IPS-NIHi11 (cell line): ENCODE data around the gene ATP6V1F.
A peak's percentile ranks its signal among the peaks of the same experiment; 100 is the strongest.

ENCODE experiments used
- DNase-seq: peaks from one replicate; pipeline ENCODE4 v3.0.0; 2012; ENCODE audit warnings: mixed read lengths, low spot score

ATP6V1F gene

DNA sequence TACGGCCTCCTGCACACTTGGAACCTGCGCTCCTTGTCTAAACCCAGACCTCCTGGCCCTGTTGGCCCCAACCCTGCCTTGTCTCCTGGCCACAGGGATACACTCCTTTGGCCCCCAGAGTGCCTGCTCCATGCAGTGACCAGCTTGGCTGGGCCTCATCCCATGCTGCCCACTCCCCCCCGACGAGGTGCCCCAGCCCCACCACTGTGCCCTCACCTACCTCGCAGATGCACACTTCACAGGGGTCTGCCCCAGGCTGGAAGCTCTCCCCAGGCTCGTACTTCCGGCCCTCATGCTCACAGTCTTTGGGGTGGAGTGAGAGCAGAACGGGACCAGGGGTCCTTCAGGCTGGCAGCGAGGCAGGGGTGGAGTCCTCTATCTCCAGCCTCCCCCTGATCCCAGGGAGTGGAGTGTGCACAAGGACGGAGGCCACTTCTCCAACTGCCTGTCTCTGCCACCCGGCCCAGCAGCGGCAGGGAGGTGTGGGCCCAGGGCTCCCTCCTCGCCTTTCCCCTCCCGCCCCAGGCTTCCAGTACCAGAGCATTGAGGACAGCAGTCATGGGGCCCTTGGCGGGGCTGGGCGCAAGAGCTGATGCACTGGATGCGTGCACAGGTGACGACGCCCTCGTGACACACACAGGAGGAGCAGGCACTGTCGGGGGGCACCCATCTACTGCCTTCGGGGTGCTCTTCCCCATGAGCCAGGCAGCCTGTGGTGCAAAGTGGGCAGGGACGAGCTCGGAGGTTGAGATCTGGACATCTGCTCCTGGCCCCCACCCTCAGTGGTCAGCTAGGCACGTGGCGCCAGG is 22.1 kb downstream of the ATP6V1F start:
- DNase-seq, result no peak

DNA sequence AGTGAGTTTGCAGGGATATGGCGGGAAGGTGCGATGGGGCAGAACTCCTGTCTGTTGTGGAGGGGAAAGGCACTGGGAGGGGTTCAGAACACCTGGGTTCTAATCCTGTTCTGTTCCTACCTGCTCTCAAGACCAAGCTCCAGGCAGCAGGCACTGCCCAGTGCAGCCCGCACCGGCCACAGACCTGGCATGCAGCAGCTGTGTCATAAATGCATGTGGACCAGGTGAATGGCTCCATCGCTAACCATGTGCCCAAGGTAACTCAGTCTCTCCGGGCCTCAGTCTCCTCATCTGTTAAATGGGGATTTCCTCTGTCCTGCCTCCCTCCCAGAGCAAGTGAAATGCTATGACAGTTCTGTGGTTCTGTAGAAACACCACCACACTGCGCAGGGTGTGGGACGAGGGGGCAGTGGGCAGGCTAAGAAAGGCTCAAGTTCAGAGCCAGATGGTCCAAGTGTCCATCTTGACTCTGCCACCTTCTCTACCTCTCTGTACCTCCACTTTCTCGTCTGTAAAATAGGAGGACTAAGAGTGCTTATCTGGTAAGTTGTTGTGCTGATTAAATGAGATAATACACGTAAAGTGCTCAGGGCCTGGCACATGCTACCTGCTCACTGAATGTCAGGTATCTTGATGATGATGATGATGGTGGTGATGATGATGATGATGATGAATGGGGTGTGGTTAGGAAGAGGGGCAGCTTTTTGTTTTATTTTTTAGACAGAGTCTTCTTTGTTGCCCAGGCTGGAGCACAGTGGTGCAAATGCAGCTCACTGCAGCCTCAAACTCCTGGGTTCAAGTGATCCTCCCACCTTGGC is 22.9 kb downstream of the ATP6V1F start:
- DNase-seq, result no peak

DNA sequence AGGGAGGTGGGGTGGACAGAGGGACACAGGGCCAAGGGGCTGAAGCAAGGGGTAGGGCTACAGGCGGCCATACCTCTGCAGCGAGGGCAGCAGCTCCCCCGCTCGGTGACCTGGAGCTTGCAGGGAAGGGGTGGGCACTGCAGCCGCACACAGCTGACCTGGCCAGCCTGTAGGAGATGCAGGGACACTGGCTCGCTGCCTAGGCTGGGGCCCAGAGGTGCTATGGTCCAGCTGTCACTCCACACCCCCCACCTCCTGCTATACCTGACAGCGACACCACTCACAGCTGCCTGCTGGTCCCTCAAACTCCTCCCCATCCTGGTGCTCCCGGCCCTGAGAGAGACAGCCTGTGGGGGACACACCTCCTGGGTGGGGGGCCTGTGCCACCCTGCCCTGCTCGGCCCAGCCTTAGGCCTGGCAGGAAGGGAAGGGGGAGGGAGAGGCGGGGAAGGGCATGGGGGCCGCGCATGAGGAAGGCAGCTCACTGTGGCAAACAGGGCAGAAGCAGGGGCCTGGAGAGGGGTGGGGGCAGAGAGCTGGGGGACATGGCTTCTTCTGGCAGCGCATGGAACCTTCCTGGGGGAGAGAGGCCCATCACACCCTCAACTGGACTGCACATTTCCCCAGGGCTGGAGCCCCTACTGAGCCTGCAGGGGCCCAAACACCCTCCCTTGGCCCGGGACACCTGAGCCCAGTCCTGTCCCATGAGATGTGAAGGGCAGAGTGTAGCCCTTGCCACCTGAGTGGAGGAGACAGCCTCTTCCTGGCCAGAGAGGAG is 23.9 kb downstream of the ATP6V1F start:
- no peak for DNase-seq

DNA sequence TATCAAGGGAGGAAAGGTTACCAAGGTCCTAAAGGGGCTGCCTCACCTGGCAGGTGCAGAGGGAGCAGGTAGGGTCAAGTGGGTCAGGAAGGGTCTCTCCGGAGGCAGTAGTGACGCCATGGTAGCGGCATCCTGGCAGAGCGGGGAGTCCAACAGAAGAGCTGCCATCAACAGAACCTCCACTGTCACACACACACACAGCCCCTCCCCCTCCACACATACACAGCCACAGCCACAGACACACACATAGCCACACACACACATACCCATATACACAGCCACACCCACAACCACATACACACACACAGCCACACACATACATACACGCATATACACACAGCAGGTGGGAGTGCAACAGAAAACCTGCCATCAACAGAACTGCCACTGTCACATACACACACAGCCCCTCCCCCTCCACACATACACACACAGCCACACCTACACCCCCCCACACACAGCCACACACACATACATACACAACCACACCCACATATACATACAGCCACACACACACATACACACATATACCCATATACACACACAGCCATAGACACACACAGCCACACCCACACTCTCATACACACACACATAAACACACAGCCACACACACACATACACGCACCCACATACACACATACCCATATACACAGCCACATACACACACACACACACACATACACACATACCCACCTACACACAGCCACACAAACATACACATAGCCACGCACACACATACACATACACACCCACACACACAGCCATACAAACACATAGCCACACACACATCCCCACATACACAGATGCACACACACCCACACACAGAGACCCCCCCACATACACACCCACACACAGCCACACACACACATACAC is 24.7 kb downstream of the ATP6V1F start:
- no peak for DNase-seq

- DNase-seq, result no peak
Measured at GRCh38 chr7:128888039-128888755, 25.5 kb downstream of the ATP6V1F start.

DNA sequence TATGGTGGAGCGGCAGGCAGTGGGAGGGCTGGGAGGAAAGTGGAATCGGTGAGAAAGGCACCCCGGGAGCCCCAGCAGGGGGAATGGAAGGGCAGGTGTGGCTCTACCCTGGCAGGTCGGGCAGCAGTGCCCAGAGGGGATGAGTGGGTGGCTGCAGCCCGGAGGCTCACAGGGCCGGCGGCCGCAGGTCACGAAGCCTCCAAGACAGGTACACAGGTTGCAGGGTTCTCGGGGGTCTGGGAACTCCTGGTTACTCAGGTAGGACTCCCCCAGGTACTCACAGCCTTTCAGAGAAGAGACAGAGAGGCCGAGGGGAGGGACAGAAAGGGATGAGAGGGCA is 26.1 kb downstream of the ATP6V1F start:
- DNase-seq, result no peak

GRCh38 chr7:128889121-128889520 is 26.5 kb downstream of the ATP6V1F start:
- DNase-seq, result no peak

GRCh38 chr7:128890306-128891109 is 27.9 kb downstream of the ATP6V1F start:
- peak; percentile 74 for DNase-seq

GRCh38 chr7:128891110-128891941 is 28.7 kb downstream of the ATP6V1F start:
- peak; percentile 75 for DNase-seq

DNA sequence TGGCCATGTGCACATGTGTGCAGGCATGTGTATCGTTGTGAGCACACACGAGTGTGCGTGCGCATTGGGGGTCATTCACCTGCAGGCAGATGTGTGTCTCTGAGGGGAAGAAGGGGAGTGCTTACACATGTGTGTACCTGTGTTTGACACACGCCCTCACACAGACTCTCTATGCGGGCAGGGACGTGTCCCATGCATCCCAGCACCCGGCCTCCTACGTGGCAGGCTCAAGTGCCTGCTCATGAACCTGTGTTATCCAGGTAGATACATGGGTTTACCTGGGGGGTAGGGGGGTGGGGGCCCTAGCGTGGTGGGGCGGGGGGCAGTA is 29.2 kb downstream of the ATP6V1F start:
- DNase-seq, result no peak

DNA sequence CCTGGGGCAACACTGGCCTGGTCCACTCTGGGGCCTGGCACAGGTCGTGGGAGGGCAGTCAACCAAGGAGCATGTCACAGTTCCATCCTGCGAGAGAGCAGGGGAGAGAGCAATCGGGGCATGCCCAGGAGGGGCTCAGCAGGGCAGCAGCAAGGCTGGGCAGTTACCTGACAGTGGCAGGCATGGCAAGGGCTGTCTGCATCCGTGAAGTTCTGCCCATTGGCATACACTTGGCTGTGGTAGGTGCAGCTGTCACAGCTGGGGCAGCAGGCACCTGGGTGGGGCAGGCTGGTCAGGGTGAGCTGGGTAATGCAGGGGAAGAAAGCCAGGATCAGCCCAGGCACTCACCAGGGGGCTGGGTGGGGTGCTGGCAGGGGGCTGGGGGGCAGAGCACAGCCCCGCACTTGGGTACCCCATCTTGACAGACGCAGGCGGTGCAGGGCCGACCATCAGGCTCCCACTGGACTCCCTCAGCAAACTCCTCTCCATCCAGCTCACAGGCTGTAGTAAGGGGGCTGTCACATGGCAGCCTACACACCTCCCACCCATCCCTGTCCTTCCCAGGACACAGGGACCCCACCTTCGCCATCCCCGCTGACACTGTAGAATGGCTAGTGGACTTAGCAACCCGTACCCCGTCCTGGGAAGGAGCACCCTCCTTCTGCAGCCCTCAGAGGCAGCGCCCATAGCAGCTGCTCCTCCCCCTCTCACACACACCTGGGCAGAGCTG is 30.0 kb downstream of the ATP6V1F start:
- DNase-seq, result no peak

DNA sequence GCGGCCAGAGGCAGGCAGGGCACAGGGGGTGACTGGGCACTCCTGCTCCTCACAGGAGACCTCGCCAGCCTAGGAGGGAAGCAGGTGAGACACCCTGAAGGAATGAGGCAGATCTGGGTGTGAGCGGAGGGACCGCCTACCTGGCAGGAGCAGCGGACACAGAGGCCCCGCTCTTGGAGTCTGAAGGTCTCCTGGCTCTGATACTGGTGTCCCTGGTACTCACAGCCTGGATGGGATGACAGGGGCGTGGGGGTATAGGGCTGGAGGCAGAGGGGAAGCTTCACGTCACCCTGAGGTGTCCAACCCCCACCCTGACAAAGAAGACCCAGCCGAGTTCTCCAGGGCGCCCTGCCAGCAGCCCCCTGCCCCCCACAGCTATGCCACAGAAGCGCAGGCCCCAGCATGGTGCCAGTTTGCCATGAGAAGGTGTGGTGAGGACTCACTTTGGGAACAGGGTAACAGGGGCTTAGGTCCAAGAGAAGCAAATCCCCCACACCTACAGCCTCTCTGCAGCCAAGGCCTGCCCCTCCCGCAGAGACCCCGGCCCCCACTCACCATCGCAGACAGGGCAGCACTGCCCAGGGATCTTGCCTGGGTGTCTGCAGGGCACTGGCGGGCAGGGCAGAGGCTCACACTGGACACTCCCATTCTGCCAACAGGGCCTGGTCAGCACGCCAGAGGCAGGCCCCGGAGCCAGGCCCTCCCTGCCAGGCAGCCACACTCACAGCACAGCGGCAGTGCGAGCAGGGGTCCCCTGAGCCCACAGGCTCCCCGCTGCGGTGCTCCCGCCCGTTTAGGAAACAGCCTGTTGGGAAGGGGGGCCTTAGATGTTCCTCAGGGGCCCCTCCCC is 30.8 kb downstream of the ATP6V1F start:
- DNase-seq, result no peak

DNA sequence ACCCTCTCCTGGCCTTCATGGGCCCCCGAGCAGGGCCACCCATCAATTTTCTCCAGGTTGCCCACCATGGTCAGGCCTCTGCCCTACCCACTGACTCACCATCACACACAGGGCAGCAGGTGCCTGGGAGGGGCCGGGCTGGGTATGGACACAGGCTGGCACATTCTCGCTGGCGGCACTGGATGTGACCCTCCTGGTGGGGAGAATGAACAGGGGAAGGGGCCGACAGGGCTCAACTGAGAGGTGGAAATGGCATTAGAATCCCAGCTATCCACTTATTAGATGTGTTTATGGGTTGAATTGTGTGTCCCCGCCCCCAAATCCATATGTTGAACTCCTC is 31.4 kb downstream of the ATP6V1F start:
- no peak for DNase-seq

DNA sequence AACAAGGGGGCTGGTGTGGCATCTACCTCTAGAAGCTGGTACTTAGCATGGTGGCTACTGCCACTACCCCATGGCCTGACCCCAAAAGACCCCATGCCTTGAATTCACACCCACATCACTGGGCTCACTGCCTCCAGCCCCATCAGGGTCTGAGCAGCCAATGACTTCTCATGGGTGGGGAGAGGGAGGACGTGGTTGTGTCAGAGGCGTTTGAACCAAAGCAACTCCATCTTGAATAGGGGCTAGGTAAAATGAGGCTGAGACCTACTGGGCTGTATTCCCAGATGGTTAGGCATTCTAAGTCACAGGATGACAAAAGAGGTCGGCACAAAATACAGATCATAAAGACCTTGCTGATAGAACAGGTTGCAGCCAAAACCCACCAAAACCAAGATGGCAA is 32.7 kb downstream of the ATP6V1F start:
- no peak for DNase-seq

DNA sequence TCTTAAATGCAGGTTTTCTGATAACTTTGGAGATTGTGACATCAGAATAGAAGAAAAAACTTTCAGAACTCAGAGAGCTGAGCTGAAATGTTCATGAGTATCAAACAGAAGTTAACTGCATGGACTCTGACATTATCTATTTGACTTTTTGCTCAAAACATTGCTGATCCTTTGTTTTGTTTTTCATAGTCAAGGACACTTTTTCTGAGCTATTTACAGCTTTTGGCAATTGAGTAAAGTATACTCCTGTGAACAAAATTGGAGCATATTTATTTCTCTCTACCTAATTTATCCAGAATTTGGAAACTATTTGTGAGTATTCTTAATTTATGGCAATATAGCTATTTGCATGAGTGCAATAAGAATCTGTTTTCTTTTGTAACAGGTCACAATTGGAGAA is 36.7 kb downstream of the ATP6V1F start:
- no peak for DNase-seq

- no peak for DNase-seq
Measured at GRCh38 chr7:128900237-128900636, 37.6 kb downstream of the ATP6V1F start.

DNA sequence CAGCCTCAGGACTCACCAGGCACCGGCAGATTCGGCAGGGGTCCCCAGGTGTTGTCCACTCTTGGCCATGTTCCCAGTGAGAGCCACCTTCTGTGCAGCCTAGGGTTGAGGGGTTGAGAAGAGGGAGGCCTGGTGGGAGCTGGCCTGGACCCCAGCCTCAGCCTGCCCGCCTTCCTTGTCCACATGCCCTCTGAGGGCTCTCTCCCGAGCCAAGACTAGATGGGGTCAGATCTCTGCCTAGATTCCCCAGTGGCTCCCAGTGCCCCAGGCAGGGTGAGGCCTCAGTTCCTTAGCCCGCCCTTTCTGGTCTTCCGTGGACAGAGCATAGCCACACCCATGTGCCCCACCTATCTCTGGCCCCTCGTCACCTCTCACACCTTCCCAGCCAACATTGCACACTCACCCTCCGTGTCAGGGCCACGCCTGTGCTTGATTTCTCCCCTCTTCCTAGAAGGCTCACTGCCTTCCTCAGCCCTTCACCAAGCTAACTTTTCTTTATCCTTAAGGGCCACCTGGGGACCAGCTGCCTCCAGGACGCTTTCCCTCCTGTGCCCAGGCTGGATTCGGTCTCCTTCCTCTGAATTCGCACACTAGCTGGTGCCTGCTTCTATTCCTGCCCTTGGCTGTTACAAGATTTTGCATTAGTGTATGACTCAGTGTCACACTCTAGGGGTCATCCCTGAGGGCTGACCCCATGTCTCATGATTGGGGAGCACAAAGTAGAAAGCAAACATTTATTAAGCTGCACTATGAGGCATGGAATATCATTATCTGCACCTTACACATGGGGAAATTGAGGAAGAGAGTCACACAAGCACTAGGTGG is 40.3 kb downstream of the ATP6V1F start:
- no peak for DNase-seq
